GM18498 (cell line): Measurements from ENCODE around the gene MZB1.

Source experiments
- ATAC-seq: cut with Tn5 transposase; IDR thresholded peaks from one replicate; pipeline ENCODE4 v1.9.1; 2021; ENCODE audit warnings: mild to moderate bottlenecking, moderate library complexity; ENCODE audit not compliant: unreplicated experiment

Gene MZB1

GRCh38 chr5:139340051-139340450 lies 49.7 kb downstream of the MZB1 start:
- ATAC-seq: no peak
